ENCODE data around the gene VWCE.

VWCE gene

DNA sequence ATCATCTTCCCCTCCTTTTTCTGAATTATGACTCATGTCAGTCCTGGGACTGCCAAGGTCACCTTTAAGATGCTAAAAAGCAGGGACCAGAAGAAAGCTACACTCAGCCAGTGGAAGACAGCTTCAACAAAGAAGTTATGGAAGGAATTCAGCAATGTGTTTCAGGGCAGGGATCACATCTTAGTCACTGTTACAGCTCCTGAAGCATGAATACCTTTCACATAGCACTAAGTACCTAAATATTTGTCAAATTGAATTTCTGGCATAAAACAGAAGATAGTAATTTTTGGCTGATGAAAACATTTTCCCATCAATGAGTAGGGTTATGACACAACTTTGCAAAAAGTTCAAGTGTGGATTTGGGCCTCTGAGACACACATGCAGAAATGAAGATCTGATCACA, 32.6 kb upstream of the VWCE start:
- no peak for DNase-seq (ENCODE audit: low spot score)

DNA sequence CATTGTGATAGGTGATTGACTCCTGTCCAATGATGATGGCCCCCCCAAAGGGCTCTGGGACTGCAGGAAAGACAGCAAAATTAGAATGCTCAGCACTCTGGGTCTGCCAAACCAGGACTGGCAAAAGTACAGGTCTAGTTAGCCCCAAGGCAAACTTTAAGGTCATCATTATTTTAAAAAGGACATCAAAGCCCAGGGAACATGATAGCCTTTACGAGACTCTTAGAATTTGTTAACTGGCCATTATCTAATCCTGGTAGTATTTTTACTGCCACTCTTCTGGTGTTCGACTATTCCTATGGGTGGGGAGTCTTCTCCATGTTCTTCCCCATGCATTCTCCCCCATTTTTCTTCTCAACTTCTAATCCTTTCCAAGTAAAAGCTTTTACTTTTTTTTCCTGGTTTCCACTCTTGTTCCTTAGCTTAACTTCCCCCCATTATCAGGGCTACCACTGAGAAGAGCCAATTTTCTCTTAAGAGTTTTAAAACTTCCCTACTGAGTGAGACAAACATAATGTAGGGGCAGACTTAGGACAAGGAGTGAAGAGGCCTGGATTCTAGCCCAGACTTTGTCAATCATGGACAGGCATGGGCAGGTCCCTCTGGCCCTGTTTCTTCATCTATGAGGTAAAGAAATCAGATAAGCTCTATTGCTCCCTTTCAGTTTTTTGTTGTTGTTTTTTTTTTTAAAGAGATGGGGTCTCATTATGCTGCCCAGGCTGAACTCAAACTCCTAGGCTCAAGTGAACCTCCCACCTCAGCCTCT, 30.7 kb upstream of the VWCE start:
- no peak for DNase-seq (ENCODE audit: low spot score)

DNA sequence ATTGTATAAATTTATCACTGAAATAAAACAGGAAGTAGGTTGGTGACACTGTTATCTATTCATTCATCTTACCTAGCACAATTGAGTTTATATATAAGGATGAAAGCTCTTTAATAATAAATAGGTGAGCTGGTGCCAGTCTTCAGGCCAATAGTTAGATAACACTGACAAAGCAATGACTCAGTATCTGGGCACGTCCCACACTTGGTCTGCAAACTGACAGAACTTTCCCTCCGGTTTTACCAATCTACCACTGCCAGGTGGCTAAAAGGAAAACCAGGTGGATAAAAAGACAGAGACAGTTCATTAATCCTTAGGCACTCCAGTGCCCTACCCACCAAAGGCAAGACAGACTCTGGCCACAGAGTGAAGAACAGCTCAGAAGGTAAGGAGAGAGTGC, 20.1 kb upstream of the VWCE start:
- DNase-seq (ENCODE audit: low spot score) = no peak

DNA sequence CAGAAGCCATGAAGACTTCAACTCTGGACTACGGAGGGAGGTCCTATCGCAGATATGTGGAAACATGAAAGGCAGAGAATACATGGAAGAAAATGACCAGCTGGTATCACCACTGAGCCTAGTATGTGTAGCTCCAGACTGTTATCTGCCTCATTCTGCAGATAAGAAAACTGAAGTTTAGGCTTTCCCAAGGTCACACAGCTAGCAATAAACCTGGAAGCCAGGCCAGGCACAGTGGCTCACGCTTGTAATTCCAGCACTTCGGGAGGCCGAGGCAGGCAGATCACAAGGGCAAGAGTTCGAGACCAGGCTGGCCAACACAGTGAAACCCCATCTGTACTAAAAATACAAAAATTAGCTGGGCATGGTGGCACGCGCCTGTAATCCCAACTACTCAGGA, 15.6 kb upstream of the VWCE start:
- no peak for DNase-seq (ENCODE audit: low spot score)

DNA sequence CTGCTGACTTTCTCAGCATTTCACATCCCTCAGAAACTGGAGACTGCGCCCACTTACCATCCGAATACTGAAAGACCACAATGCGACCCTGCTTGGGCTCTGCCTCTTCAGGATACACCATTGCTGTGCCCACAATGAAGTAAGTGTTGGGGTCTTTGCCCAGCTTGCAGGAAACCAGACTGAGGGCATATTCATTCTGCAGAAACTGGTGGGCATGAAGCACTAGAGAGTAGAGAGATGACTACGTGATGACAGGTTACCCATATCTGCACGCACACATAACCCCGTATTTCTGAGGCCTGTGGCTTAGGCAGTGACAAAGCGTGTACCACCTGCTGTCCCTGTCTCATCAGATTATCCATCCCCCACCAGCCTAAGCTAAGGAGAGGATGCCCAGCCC, 14.6 kb upstream of the VWCE start:
- DNase-seq (ENCODE audit: low spot score) = no peak

DNA sequence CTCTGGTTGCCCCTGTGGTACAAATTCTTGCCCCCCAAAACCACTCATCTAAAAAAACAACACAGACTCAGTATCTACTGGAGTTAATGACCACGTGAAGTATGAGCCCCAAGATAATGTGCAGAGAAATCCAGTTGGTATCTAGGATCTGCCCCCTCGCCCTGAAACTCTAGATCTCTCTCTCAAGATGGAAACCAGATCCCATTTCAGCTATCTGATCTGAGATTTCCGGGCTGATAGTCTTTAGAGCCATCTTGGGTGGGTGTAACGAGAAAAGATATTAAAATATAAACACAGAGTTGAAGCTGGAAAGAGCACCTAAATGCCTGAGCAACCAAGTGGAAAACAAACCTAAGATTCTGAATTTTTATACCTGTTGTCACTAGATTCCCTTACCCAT, 14.0 kb upstream of the VWCE start:
- no peak for DNase-seq (ENCODE audit: low spot score)

DNA sequence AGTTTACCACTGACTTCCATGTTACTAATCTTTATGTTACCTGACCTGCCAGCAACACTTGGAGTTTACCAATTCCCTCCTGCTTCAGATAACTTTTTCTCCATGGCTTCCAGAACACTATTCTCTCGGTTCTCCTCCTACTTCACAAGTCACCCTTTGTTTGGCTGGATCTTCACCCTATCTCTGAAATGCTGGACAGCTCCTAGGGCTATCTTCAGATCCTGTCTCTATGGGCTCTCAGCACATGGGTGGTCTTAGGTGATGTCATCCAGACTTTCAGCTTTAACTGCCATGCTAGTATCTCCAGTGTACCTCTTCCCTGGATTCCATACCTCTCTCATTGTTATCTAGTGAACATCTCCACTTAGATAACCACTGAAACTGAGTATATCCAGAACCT, 12.2 kb upstream of the VWCE start:
- no peak for DNase-seq (ENCODE audit: low spot score)

DNA sequence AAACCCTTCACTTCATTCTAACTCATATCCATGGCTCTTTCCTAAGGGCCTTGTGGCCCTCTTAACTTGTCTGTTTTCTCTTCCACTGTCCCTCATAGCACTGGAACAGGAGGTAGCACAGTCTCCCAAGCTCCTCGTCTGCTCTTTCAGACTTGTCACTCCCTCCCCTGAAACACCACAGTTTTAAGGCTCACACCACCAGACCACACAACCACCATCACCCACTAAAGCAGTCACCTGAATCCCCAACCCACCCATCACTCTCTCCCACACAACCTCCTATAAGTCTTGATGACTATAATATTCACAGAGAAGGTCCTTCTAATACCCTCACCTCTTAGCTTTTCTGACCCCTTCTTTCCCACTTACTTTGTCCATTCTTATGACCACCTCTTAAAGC, 11.1 kb upstream of the VWCE start:
- no peak for DNase-seq (ENCODE audit: low spot score)

DNA sequence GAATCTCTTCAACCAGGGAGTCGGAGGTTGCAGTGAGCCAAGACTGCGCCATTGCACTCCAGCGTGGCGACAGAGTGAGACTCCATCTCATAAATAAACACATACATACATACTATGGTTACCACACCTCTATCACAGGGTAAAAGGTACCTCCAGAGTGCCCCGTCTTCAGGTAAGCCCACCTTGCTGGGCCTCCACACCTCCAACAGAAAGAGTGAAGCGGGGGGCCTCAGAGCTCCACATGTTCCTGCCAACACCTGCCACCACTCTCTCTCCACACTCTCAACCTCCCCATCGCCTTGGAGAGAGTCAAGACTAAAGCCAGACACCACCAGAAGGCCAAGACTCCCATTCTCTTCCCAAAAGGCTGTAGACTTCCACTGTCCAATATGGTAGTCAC, 10.3 kb upstream of the VWCE start:
- no peak for DNase-seq (ENCODE audit: low spot score)

DNA sequence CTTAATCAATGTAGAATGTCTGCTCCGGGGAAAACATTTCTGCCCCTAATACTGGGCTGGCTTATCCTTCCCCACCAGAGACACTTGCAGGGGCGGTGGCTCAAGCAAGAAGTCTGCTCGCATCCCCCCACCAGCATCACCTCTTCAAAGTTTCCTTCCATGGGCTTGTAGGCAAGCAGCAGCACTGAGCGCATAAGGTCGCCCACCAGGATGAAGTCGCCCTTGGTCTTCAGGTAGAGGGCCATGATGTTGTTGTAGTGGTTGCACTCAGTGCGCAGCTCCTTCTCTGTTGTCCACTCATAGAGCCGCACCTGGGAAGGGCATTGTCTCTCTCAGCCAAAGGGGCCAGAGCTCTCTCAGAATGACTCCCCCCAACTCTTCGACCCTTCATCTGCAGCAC, 8.6 kb upstream of the VWCE start:
- DNase-seq (ENCODE audit: low spot score) = no peak

DNA sequence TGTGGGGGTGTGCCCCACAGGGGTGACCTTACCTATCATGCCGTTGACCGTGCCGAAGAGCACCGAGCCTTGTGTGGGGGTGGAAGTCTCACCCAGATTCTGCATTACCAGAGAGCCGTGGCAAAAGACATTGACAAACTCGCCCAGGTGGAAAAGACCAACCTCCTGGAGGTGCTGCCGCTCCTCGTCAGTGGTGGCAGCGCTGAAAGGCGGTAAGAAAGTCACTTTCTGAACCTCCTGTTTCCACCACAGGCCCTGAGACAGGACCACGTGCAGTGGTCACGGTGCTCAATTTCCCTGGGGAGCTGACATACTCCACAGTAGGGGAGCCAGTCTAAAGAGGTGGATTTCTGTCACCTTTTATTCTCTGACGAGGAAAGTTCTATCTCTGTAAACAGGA, 7.4 kb upstream of the VWCE start:
- no peak for DNase-seq (ENCODE audit: low spot score)

DNA sequence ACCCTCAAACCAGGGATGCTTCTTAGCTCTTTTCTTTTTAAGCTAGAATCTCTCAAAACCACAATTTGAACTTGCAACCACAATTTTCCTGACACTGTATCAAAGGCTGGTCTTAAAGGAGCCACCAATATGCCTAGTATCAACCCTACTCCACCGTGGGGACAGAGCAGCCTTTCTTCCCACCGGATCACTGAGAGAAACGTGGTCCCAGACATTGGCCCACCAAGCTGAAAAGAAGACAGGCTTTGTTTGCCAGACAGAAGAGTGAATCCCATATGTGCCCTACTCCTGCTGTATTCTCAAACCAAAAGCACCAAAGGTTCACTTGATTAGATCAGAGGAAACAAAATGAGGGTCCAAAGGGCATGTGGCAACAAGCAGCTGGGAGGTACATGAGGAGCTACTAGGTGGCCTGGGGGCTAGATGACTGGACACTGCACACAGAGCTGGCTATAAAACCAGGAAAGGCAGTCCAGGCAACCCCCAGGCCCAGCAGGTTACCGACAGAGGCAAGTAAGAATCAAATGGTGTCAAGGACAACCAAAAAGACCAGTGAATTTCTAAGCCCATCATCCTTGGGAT, 3.6 kb upstream of the VWCE start:
- no peak for DNase-seq (ENCODE audit: low spot score)

DNA sequence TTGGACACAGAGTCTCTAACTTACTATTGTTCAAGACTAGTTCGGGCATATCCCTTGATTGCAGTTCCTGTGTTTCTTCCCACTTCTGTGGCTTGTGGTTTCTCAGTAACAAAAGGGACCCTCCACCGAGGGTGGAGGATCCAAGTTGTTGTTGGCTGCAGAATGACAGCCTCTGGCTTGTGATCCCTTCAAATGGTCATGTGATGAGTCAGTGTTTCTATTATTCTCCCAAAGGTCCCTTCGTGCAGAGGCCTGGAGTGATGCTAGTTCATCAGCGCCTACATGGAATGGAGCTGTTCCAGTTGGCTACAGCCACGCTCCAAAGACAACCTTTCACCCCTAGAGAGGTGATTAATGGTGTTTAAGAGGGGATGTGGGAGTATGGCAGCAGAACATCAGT, 2.6 kb upstream of the VWCE start:
- no peak for DNase-seq (ENCODE audit: low spot score)

DNA sequence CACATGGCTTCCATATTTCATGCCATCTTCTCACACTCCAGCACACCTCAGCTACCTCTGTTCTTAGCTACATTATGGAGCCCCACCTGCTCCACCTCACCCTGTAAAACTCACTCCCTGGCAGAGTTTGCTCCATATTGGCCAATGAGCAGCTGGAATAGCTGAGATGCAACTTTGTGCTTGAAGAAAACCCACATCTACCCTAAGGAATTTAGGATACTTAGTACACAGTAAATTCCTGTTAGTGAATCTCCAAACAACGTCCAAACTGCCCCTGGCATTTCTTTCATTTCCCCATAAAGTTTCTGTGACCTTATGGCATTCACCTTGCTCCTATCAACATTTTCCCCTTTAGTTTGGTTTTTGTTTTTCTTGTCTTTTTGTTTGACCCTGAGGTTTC, 2.2 kb upstream of the VWCE start:
- no peak for DNase-seq (ENCODE audit: low spot score)

DNA sequence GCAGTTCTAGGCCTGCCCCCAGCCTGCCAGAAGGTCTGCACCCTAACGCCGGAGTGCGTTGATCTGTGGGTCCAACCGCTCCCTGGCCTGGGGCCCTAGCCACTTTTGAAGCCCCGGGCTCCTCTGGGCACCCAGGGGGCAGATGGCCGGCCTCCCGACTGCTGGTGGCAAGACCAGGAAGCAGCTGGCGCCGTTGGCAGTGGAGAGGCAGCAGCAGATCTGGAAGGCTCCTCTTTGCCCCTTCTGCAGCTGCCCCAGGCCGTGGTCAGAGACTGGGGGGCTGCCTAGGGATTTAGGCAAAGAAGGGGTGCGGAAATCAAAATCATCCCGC, 445 bp upstream of the VWCE start:
- no peak for DNase-seq (ENCODE audit: low spot score)

DNA sequence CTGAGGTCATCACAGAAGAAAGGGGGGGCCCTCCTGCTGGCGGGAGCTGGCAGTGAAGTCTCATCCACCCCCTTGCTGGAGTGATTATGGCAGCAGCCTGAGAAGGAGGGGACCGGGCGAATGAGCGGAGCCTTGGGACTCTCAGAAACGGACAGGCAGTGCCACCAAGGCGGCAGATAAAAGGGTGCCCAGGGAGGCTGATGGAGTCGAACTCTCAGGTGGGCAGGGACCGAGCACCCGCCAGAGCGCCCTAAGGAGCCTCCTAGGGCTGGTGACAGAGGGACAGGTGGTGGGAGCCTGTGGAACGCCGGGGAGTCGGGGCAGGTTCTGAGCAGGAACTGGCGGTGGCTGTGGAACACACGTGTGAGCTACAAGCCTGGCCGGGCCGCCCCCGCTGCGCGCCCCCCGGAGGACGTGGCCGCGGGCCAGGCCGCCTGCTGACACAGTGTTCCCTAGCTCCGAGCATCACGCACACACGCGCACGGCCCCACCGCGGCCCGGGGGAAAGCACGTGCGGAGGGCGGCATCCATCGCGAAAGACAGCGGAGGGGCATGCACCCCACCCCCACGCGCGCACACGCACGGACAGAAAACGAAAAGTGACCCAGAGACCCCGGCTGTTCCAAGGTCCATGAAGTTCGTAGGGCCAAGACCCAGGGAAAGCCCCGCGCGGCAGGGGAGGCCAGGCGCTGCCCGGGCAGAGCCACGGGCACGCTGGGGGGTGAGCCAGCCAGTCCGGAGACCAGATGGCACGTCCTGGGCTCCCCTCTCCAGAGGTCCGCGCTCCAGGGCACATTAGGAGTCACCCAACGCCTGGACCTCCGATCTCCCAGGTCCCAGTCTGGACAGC, 1.0 kb downstream of the VWCE start:
- no peak for DNase-seq (ENCODE audit: low spot score)

DNA sequence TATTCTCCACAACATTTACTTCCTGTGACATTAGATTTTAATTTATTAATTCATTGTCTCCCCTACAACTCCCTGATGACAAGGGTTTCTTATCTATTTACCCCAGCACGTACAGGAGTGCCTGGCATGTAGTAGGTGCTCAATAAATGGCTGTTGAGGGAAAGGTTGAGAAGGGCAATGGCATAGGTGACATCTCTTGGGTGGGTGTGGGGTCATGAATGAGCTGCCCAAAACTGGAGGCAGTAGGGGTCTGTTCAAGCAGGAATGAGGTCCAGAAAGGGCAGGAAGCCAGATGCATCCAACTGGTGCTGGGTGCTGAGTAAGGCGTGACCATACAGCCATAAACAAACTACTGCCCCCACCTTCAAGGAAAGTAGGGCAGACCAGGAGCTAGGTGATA, 2.8 kb downstream of the VWCE start:
- no peak for DNase-seq (ENCODE audit: low spot score)

DNA sequence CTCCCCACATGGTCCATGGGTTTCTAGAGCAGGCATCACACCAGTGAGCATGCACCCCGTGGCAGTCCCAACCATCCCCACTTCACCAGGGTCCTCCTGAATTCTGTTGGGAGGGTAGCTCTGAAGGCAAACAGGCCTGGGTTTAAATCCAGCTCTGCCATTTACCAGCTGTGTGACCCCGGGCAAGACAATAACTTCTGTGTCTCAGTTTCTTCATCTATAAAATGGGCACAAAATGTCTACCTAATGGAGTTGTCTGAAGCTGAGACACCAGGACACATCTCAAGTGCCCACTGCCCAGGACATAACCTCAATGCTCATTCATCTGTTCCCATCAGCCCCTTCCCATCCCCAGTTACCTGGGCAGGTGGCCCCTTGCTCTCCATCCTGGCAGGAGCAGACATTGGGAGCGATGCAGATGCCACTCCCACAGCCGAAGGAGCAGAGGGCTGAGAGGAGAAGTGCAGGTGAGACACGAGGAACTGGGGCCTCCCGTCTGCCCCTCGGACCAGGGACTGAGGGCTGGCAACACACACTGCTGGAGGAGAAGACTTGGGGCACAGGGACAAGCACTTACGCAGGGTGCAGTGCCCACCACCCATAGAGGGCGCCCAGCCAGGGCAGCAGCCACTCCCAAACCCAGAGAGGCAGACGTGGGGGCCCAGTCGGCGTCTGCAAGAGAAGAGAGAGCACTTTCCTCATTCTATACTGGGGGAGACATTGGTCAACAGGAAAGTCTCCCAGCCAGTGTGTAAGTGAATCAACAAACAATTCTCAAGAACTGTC, 4.0 kb downstream of the VWCE start:
- DNase-seq (ENCODE audit: low spot score) = no peak

DNA sequence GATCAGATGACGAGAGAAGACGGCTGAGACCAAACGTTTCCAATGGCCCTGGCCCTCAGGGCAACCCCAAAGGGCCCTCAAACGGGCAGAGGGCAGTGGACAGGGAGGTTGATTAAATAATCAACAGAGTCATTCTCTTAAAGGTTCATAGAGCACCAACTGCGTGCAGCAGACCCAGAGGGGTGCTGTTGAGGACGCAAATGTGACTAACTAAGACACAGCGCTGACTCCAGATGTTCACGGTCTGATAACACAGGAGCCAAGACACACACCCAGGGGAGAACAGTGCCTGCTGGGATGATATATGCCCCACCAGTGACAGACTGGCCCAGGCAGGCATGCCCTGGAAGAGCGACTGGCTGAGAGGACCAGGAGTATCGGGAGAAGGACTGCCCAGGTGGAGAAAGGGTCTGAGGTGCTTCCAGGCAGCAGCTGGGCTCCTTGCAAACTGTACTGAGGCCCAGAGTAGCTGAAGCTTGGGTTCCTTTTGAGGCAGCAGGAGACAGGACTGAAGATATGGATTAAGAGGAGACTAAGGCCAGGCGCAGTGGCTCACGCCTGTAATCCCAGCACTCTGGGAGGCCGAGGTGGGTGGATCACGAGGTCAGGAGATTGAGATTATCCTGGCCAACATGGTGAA, 7.7 kb downstream of the VWCE start:
- no peak for DNase-seq (ENCODE audit: low spot score)

DNA sequence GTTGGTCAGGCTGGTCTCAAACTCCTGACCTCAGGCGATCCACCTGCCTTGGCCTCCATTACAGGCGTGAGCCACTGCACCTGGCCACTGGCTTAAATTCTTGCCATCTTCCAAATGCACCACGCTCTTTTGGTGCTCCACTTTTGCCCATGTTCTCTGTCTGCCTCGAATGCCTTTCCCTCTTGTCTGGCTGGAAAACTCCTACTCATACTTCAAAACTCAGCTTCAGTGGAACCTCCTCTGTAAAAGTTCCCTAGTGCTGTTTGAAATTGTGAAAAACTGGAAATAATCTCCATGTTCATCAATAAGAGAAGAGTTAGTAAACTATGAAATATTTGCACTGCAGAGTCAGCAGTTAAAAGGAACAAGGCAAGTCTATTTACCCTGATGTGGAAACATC, 11.5 kb downstream of the VWCE start:
- DNase-seq (ENCODE audit: low spot score) = no peak

DNA sequence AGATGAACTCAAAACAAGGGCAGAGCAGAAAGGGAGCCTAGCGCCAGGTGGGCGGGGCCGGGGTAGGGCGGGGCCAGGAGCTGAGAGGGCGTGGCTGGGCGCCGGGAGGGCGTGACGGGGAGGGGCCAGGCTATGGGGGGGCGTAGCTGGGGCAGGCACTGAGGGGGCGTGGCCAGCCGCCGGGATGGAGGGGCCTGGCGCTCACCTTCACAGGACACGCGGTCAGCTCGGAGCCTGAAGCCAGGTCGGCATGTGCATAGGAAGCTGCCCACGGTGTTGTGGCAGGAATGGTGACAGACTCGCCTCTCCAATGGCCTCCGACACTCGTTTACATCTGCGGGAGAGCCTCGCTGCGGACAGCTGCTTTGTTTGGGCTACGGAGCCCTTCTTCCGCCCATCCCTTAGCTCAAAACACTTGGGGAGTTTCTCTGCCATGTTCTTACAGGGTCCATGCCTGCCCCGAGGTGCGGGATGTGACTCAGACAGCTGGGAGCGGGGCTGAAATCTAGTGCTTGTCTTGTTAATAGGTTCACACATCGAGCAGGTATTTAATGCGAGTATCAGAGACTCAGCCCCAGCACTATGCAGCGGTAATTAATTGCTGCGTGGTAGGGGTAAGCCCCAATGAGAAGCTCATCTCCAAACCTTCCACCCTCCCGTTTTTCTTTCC, 13.4 kb downstream of the VWCE start:
- DNase-seq (ENCODE audit: low spot score) = no peak
